Stimulated activated CD8-positive, alpha-beta memory T cell treated with anti-CD3 and anti-CD28 coated beads, Interleukin-12 subunit alpha, Interleukin-12 subunit beta, amount 100 ng/mL, for 4 hours (primary cell): ENCODE results near the gene GABRG3.

ENCODE experiments used
- DNase-seq: peaks from one replicate; pipeline ENCODE4 v3.0.0-alpha.2; 2020; ENCODE audit warnings: low read depth

Gene GABRG3

GRCh38 chr15:27065151-27065550, 94.2 kb downstream of the GABRG3 start:
- DNase-seq: no peak

DNA sequence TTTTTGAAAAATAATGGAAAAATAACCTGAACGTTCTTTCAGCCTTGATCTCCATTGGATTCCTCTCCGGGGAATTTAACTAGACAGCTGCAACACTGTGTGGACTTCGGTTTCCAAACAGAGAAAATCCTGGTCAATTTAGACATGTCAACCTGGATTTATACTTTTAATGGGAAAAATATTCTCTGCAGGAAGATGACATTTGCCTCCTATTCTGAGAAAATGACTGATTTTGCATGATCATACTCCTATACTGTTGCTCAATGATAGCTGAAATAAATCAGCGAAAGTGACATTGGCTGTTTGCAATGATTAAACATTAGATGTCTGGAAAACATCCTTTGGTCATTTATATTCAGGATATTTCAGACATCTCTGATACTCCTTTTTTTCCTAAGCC, 94.8 kb downstream of the GABRG3 start:
- DNase-seq: no peak

- no peak for DNase-seq
Observed at GRCh38 chr15:27066446-27066845, 95.5 kb downstream of the GABRG3 start.

DNA sequence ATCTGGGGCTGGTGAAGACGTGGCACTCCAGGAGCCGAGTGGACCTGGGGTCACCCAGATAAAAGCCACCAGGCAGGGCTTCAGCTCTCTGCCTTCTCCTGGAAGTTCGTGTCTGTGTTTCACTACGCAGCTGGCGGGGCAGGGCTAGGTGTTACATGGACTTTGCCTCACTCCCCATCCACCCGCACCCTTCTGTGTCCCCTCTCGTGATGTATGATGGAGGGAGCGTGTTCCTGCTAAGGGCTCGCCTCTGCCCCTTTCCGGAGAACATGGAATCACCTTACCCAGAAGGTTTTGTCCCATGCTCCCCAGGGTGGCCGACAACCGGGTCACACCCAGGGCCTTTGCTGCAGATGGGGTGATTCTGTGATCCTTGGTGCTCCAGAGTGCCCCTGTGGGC, 96.2 kb downstream of the GABRG3 start:
- no peak for DNase-seq

DNA sequence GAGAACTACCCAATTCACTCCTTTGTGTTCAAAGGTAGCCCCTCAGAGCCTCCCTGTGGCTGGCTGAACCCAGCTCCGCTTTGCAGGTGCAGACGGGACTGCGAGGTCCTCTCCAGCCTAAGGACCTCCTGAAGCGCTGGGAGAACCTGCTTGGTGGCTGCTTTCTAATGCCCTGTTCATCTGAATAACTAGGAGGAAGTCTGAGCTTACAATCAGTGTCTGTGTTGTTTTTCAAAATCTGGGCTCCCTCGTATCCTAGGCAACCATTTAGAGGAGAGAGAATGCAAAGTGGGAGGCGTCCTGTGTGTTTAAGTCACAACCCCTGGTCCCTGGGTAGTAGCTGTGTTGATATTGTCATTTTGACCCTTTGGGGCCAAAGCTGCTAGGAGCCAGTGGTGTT, 99.9 kb downstream of the GABRG3 start:
- no peak for DNase-seq

DNA sequence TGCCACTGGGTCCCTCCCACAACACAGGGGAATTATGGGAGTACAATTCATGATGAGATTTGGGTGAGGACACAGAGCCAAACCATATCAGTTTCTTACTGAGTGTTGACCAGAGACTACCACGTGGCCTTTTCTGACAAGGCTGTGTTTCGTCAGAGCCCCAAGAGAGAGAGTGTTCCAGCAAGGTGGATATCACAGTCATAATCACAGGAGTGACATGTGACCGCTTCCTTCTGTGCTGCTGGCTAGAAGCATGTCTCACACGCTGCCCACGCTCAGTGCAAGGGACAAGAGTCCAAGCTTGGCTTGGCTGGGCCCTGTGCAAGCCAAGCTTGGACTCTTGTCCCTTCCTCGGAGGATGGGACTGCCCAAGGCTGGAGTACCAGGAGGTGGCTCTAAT, 103.2 kb downstream of the GABRG3 start:
- no peak for DNase-seq

DNA sequence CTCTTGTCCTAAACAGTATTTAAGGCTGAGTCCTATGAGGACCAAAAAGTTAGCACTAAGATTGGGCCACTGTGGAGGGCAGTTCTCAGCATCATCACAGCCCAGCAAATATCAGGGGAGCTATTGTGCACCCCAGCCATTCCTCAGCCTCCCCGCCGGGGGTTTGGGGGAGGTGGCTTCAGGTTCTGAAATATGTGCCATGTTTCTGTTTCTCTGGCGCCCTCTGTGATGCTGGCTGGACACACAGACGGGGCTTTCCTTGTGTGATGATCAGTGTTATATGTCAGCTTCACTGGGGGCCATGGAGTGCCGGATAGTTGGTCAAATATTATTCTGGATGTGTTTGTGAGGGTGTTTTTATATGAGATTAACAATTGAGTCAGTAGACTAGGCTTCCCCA, 106.8 kb downstream of the GABRG3 start:
- no peak for DNase-seq

GRCh38 chr15:27081676-27082418, 110.9 kb downstream of the GABRG3 start:
- no peak for DNase-seq

- DNase-seq: no peak
Observed at GRCh38 chr15:27082526-27082925, 111.5 kb downstream of the GABRG3 start.

- no peak for DNase-seq
Observed at GRCh38 chr15:27084844-27085243, 113.9 kb downstream of the GABRG3 start.

DNA sequence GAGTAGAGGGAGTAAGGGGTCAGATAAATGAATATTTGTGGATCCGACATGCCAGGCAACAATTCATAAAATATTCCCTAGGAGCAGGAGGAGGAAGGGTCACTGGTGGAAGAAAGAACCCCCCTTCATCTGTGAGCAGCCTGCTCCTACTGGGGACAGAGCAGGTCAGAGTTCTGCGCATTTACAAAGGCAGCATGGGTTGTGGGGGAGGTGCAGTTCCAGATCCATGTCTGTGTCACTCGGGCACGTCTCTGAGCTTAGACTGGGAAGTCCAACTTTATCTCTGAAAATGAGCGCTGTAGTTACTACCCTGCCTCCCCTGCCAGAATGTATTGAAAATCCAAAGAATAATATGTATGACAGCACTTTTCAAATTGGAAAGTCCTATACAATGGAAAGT, 115.2 kb downstream of the GABRG3 start:
- no peak for DNase-seq

GRCh38 chr15:27086805-27087204, 115.8 kb downstream of the GABRG3 start:
- DNase-seq: no peak

DNA sequence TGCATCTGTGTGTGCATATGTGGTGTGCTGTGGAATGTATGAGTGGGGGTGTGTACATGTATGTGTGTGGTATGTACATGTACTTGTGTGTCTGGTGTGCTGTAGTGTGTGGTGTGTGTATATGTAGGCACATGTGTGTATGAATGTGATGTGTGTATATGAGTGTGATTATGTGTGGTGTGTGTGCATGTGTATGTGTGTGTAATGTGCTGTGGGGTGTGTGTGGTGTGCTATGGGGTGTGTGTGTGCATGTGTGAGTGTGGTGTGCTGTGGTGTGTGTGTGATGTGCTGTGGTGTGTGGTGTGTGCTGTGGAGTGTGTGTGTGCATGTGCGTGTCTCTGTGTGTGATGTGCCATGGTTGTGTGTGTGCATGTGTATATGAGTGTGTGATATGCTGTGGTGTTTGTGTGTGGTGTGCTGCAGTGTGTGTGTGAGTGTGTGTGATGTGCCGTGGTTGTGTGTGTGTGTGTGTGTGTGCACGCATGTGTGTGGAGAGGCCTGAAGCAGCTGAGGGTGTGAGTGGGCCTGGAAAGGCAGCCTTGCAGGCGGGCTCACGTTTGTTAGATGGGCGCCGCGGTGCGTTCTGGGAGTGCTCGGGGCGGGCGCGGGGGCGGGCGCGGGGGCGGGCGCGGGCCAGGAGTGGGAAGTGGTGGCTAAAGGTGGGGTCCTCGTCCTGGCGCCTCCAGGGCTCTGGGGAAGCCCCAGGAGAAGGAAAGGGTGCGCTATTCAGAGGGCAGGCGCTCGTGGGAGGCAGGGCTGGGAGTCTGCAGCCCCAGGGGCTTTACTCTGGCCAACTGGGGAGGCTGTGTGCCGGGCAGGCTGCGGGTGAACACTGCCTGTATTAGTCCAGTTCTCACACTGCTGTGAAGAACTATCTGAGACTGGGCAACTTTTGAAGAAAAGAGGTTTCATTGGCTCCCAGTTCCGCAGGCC, 116.9 kb downstream of the GABRG3 start:
- DNase-seq: no peak

DNA sequence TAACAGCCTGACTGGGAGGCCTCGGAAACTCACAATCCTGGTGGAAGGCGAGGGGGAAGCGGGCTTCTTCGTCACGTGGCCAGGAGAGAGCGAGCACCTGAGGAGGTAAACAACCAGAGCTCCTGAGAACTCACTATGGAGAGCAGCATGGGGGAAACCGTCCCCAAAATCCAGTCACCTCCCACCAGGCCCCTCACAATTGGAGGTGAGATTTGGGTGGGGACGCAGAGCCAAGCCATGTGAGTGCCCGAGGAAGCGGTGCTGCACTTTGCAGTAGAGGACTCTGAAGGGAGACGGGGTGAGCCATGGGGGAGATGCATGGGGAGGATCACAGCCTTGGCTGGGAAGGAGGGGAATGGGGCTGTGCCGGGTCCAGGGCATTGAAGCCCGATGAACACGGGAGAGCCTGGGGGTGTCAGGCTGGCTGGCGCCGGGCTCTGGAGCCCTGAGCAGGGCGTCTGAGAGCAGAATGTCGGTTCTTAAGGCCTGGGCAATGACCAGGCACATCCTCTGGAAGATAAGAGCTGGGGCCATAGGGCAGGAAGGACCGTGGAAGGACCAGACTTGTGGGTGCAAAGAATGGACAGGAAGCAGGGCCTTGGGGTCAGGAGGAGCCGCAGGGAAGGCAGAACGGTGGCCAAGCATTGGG, 117.7 kb downstream of the GABRG3 start:
- no peak for DNase-seq

DNA sequence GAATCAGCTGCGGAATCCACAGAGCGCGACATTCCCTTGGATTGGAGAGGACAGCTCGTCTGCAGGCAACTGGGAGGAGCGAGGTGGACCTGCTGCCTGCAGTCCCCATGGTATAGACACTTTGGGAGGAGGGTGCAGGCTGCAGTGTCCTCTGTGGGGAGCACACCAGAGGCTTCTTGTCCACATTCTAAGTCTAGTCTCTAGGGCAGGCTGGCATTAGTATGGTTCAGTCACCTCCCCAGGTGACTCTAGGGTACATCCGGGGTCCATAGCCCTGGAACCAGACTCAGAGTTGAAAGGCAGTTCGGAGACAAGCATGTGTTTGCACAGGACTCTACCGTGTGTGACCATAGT, 118.2 kb downstream of the GABRG3 start:
- no peak for DNase-seq

DNA sequence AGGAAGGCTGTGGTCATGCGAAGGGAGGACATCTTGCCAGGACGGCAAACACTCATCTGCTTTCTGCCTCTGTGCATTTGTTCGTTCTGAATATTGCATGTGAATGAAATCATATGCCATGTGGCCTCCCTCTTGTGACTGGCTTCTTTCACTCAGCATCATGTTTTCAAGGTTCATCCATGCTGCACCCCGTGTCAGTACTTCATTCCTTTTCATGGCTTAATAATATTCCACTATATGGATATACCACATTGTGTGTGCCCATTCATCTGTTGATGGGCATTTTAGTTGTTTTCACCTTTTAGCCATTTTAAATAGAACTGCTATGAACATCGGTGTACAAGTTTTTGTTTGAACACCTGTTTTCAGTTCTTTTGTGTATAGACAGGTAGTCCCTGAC, 118.7 kb downstream of the GABRG3 start:
- no peak for DNase-seq

- no peak for DNase-seq
Observed at GRCh38 chr15:27091270-27091940, 120.4 kb downstream of the GABRG3 start.

- no peak for DNase-seq
Observed at GRCh38 chr15:27092390-27092789, 121.4 kb downstream of the GABRG3 start.

- DNase-seq: no peak
Observed at GRCh38 chr15:27094235-27094634, 123.3 kb downstream of the GABRG3 start.

GRCh38 chr15:27095886-27096624, 125.1 kb downstream of the GABRG3 start:
- DNase-seq: no peak

DNA sequence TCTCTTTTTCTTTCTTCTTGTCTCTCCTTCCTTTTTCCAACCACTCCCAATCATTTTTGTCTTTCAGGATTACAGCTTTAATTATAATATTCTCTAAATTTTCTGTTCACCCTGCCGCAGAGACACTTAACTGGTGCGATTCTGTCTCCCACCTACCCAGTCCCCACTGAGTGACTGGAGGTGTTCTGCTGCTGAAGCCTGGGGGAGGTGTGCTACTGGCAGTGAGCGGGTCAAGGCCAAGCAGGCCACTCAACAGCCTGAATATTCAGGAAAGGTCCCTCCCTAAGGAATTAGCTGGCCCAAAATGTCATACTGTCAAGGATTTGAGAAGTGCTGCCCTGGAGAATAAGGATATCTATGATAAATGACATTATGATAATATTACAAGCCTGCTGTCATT, 126.5 kb downstream of the GABRG3 start:
- no peak for DNase-seq

DNA sequence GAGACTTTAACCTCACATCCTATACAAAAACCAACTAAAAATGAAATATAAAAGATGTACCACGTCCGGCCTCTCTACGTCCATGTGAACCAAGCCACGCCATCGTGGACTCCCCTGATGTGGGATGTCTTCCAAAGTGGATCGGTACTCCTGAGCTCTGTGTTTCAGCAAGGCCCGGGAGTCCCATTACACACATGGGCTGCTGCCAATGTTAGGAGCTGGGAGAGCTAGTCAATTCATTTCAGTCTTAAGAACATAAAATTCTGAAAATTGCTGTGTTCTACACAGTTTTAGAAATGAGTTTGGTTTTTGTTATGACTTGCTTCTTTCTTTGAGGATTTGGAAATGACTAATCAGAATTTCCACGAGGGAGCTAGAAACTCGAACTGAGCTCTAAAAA, 131.0 kb downstream of the GABRG3 start:
- no peak for DNase-seq
